ENCODE measurements around the gene IGF2BP3.
"Not testable (repeated sequence)": the region's sequence is repeated elsewhere in the genome, so short reads cannot be mapped to it uniquely, and the experiment has no call there.

IGF2BP3 gene

GRCh38 chr7:23338439-23338838 lies 131.9 kb downstream of the IGF2BP3 start:
- DNase-seq: no peak

- no peak for DNase-seq
These were observed 132.9 kb downstream of the IGF2BP3 start for GRCh38 chr7:23337374-23337773.

- no peak for DNase-seq
These were observed 133.4 kb downstream of the IGF2BP3 start for GRCh38 chr7:23336799-23337283.

GRCh38 chr7:23336086-23336485 lies 134.2 kb downstream of the IGF2BP3 start:
- DNase-seq: no peak

- no peak for DNase-seq
These were observed 134.7 kb downstream of the IGF2BP3 start for GRCh38 chr7:23335621-23336020.

GRCh38 chr7:23335136-23335535 lies 135.2 kb downstream of the IGF2BP3 start:
- DNase-seq: no peak

GRCh38 chr7:23334482-23335056 lies 135.7 kb downstream of the IGF2BP3 start:
- no peak for DNase-seq

- DNase-seq: no peak
These were observed 136.5 kb downstream of the IGF2BP3 start for GRCh38 chr7:23333671-23334246.

- no peak for DNase-seq
These were observed 137.2 kb downstream of the IGF2BP3 start for GRCh38 chr7:23332910-23333612.

- no peak for DNase-seq
These were observed 138.1 kb downstream of the IGF2BP3 start for GRCh38 chr7:23332193-23332592.

GRCh38 chr7:23331132-23331531 lies 139.2 kb downstream of the IGF2BP3 start:
- no peak for DNase-seq

GRCh38 chr7:23315366-23315765 lies 154.9 kb downstream of the IGF2BP3 start:
- DNase-seq: no peak

- not testable (repeated sequence) for DNase-seq
These were observed 158.2 kb downstream of the IGF2BP3 start for GRCh38 chr7:23312141-23312540.

- no peak for DNase-seq
These were observed 161.5 kb downstream of the IGF2BP3 start for GRCh38 chr7:23308754-23309153.

GRCh38 chr7:23306936-23307521 lies 163.3 kb downstream of the IGF2BP3 start:
- DNase-seq: no peak

- DNase-seq: no peak
These were observed 170.5 kb downstream of the IGF2BP3 start for GRCh38 chr7:23299770-23300300.

GRCh38 chr7:23298885-23299769 lies 171.2 kb downstream of the IGF2BP3 start, which contains the start of gene MALSU1:
Gene MALSU1 (plus strand): TSS chr7:23299339. CDS start chr7:23299353, 14 bp downstream.
- peak; percentile 93 for DNase-seq

- no peak for DNase-seq
These were observed 172.0 kb downstream of the IGF2BP3 start for GRCh38 chr7:23298141-23298881.

GRCh38 chr7:23295401-23295697 lies 174.9 kb downstream of the IGF2BP3 start:
- DNase-seq: no peak

GRCh38 chr7:23294549-23295400 lies 175.5 kb downstream of the IGF2BP3 start:
- no peak for DNase-seq

All from activated effector memory CD4-positive, alpha-beta T cell treated with Interleukin-2 at 50 U/mL for 16 hours (primary cell).